Astrocyte (in vitro differentiated cells and primary cell): Measurements from ENCODE around the gene LRRK1. TPM values are rescaled to one million over a fixed set of nuclear protein-coding genes. Genes with fewer than 3 reads are reported as not detected.

ENCODE experiments used
- DNase-seq: peaks from one replicate; pipeline ENCODE4 v3.0.0-alpha.2; 2010; ENCODE audit warnings: low read depth
- FAIRE-seq: peaks from 2 replicates; lab custom pipeline; 2011; peaks lifted over from hg19 to GRCh38; lab: Jason Lieb, UNC
- H2AFZ ChIP-seq: 2 replicates; pipeline ENCODE4 v1.6.0; 2012; ENCODE audit warnings: low read depth, low read length, inconsistent platforms
- H3K27ac ChIP-seq: 2 replicates; pipeline ENCODE4 v1.5.1; 2011; ENCODE audit warnings: low read depth, low read length, inconsistent platforms
- H3K27me3 ChIP-seq: 2 replicates; pipeline ENCODE4 v1.6.0; 2011; ENCODE audit warnings: low read length, inconsistent platforms; ENCODE audit not compliant: insufficient read depth
- H3K36me3 ChIP-seq: 2 replicates; pipeline ENCODE4 v1.5.1; 2011; ENCODE audit warnings: low read length, inconsistent platforms; ENCODE audit not compliant: insufficient read depth
- H3K4me1 ChIP-seq: 2 replicates; pipeline ENCODE4 v1.5.1; 2011; ENCODE audit warnings: low read length, inconsistent platforms; ENCODE audit not compliant: insufficient read depth
- H3K4me2 ChIP-seq: 2 replicates; pipeline ENCODE4 v1.6.0; 2012; ENCODE audit warnings: low read length, inconsistent platforms
- H3K4me3 ChIP-seq: 2 replicates; pipeline ENCODE4 v1.5.1; 2011; ENCODE audit warnings: low read depth, mild to moderate bottlenecking, low read length, inconsistent platforms; ENCODE audit not compliant: insufficient read depth
- H3K79me2 ChIP-seq: 2 replicates; pipeline ENCODE4 v1.6.0; 2012; ENCODE audit warnings: mild to moderate bottlenecking, low read length, inconsistent platforms; ENCODE audit not compliant: insufficient read depth
- H3K9ac ChIP-seq: 2 replicates; pipeline ENCODE4 v1.6.0; 2012; ENCODE audit warnings: mild to moderate bottlenecking, low read length, inconsistent platforms
- H3K9me3 ChIP-seq: 2 replicates; pipeline ENCODE4 v1.5.1; 2012; ENCODE audit warnings: low read depth, mild to moderate bottlenecking, low read length, inconsistent platforms; ENCODE audit not compliant: insufficient read depth
- H4K20me1 ChIP-seq: 2 replicates; pipeline ENCODE4 v1.6.0; 2012; ENCODE audit warnings: low read length, inconsistent platforms; ENCODE audit not compliant: insufficient read depth
- H3K27ac Mint-ChIP-seq: one replicate; pipeline ENCODE4 v1.8.0; 2021; ENCODE audit warnings: mild to moderate bottlenecking, mixed read lengths; ENCODE audit not compliant: unreplicated experiment
- H3K27me3 Mint-ChIP-seq: one replicate; pipeline ENCODE4 v1.8.0; 2021; ENCODE audit warnings: low read depth, mixed read lengths; ENCODE audit not compliant: unreplicated experiment
- H3K36me3 Mint-ChIP-seq: one replicate; pipeline ENCODE4 v1.8.0; 2021; ENCODE audit warnings: low read depth, mixed read lengths; ENCODE audit not compliant: unreplicated experiment
- H3K4me1 Mint-ChIP-seq: one replicate; pipeline ENCODE4 v1.8.0; 2021; ENCODE audit warnings: low read depth, mixed read lengths; ENCODE audit not compliant: unreplicated experiment
- H3K4me3 Mint-ChIP-seq: one replicate; pipeline ENCODE4 v1.8.0; 2021; ENCODE audit warnings: mild to moderate bottlenecking, moderate library complexity, mixed read lengths; ENCODE audit not compliant: unreplicated experiment
- H3K9me3 Mint-ChIP-seq: one replicate; pipeline ENCODE4 v1.8.0; 2021; ENCODE audit warnings: mild to moderate bottlenecking, mixed read lengths; ENCODE audit not compliant: unreplicated experiment
- EZH2 ChIP-seq: IDR thresholded peaks from 2 replicates; pipeline ENCODE4 v1.6.1; 2012; ENCODE audit warnings: mild to moderate bottlenecking, low read length, inconsistent platforms; ENCODE audit not compliant: insufficient read depth
- total RNA-seq: library from RNA; stranded (reverse); gene quantifications from 2 replicates; pipeline ENCODE4 v1.2.1, GENCODE V29; 2021
- TF ChIP-seq, protein P1 (sequence below): IDR thresholded peaks from 2 replicates; pipeline ENCODE4 v1.5.1; 2011; ENCODE audit warnings: low read depth, mild to moderate bottlenecking, inconsistent platforms, low read length, moderate library complexity; ENCODE audit not compliant: insufficient read depth

The LRRK1 gene
- total RNA-seq, 1 donor from 2014 or later: 0.41 TPM

DNA sequence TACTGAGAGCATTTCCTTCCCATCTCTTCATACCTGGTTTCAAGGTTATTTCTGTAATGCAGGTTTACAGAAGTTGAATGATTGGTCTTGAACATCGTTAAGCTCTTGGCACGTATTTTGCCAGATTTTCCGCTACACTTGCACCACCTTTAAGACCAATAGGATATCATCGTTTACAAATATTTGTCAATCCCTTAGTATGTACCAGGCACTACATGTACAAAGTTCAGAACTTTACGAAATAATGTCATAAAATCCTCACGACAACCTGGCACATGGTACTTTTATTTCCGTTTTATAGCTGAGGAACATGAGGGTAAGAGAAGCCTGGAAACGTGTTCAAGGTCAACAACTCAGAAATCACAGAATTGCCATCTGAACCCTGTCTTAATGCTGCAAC lies 6.3 kb downstream of the LRRK1 start:
- no peaks in the 10 kb centered on the region for H3K4me1 ChIP-seq
- FAIRE-seq (no peak), DNase-seq (no peak)
- no peaks in the 10 kb centered on the region for H3K36me3 ChIP-seq
- Mint-ChIP-seq H3K4me3 (no peak overlapping the region), H3K27me3 (peaks cover 37% of the 10 kb centered on the region), H3K4me1 (peaks cover 4% of the 10 kb centered on the region), H3K27ac (no peak overlapping the region), H3K36me3 (no peaks in the 10 kb centered on the region), H3K9me3 (no peaks in the 10 kb centered on the region)
- H3K9ac ChIP-seq: no peak overlapping the region
- peaks cover 5% of the 10 kb centered on the region for H4K20me1 ChIP-seq
- H3K4me2 ChIP-seq: no peak overlapping the region
- peaks cover 2% of the 10 kb centered on the region for H3K27me3 ChIP-seq
- no peak for TF ChIP-seq EZH2
- TF ChIP-seq, protein P1, sequence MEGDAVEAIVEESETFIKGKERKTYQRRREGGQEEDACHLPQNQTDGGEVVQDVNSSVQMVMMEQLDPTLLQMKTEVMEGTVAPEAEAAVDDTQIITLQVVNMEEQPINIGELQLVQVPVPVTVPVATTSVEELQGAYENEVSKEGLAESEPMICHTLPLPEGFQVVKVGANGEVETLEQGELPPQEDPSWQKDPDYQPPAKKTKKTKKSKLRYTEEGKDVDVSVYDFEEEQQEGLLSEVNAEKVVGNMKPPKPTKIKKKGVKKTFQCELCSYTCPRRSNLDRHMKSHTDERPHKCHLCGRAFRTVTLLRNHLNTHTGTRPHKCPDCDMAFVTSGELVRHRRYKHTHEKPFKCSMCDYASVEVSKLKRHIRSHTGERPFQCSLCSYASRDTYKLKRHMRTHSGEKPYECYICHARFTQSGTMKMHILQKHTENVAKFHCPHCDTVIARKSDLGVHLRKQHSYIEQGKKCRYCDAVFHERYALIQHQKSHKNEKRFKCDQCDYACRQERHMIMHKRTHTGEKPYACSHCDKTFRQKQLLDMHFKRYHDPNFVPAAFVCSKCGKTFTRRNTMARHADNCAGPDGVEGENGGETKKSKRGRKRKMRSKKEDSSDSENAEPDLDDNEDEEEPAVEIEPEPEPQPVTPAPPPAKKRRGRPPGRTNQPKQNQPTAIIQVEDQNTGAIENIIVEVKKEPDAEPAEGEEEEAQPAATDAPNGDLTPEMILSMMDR: no peak
- no peak overlapping the region for H3K27ac ChIP-seq
- H3K4me3 ChIP-seq: no peak overlapping the region
- no peaks in the 10 kb centered on the region for H3K9me3 ChIP-seq
- H2AFZ ChIP-seq: no peak overlapping the region
- no peaks in the 10 kb centered on the region for H3K79me2 ChIP-seq

DNA sequence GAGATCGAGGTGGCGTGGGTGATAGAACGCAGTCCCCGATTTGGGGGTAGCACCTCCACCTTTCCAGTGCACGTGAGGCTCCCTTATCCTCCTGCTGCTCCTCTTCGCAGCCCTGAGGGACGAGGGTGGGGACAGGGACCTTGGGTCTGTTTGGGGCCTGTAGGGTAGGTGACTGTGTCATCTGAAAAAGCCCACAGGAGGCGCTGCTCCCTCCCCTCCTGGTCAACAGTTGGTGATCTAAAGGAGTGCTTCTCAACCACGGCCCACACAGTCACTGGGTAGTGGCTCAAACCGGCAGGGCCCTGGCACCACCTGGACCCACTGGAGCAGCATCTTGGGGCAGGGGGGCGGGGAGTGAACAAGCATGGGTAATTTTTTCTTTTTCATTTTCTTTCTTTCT lies 7.1 kb downstream of the LRRK1 start:
- H3K27ac Mint-ChIP-seq: no peak overlapping the region
- Histone ChIP-seq H4K20me1 (peaks cover 2% of the 10 kb centered on the region), H3K4me2 (no peak overlapping the region), H2AFZ (no peak overlapping the region), H3K36me3 (no peaks in the 10 kb centered on the region), H3K79me2 (no peaks in the 10 kb centered on the region), H3K4me1 (no peaks in the 10 kb centered on the region), H3K27ac (no peak overlapping the region), H3K9me3 (no peaks in the 10 kb centered on the region), H3K4me3 (no peak overlapping the region), H3K27me3 (peaks cover 2% of the 10 kb centered on the region), H3K9ac (no peak overlapping the region)
- DNase-seq (no peak), FAIRE-seq (no peak)
- no peaks in the 10 kb centered on the region for H3K36me3 Mint-ChIP-seq
- H3K27me3 Mint-ChIP-seq: peaks cover 35% of the 10 kb centered on the region
- H3K4me1 Mint-ChIP-seq: peaks cover 4% of the 10 kb centered on the region
- no peak overlapping the region for H3K4me3 Mint-ChIP-seq
- H3K9me3 Mint-ChIP-seq: no peaks in the 10 kb centered on the region
- TF ChIP-seq, protein P1: no peak
- no peak for TF ChIP-seq EZH2

DNA sequence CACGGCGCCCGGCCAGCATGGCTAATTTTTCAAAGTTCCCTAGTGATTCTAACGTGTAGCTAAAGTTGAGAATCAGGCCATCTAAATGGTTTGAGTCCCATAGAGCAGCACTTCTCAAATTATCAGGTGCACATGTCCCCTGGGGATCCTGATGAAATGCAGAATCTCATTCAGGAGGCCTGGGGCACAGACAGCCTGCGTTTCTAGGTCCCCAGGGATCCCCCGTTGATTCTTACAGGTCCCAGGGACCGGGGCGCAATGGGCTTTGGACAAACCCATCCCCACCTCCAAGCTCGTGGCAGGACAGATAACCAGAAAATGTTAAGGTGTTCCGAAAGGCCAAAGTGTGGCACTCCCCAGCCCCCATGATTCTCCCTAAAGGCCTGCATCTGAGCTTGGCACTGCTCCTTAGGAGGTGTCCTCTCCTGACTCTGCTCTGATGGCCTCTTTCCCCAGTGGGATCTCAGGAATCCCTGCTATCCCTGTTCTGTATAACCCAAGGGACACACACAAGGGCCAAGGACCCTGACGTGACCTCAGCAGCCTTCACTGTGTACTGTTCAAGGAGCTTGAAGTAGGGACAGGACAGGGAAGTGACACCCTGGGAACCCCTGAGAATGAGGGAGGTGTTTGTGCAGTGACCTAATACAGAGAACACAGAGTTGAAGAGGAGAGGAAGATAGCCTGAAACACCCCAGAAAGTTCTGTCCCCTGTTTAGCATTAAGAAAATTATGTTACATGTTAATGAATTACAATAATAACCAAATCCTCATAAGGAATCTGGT lies 8.0 kb downstream of the LRRK1 start:
- Mint-ChIP-seq H3K4me3 (no peak overlapping the region), H3K9me3 (no peaks in the 10 kb centered on the region), H3K27me3 (peaks cover 27% of the 10 kb centered on the region)

More for the DNA sequence above, 8.0 kb downstream of the LRRK1 start:
- no peak overlapping the region for H3K9ac ChIP-seq
- peaks cover 2% of the 10 kb centered on the region for H3K27me3 ChIP-seq
- no peak for TF ChIP-seq EZH2
- TF ChIP-seq, protein P1: no peak
- no peak for DNase-seq
- FAIRE-seq: no peak
- H2AFZ ChIP-seq: no peak overlapping the region
- no peaks in the 10 kb centered on the region for H3K79me2 ChIP-seq
- H3K36me3 ChIP-seq: no peaks in the 10 kb centered on the region
- peaks cover 2% of the 10 kb centered on the region for H4K20me1 ChIP-seq
- no peak overlapping the region for H3K4me2 ChIP-seq
- no peaks in the 10 kb centered on the region for H3K4me1 ChIP-seq
- no peak overlapping the region for H3K27ac ChIP-seq
- Mint-ChIP-seq H3K27ac (no peak overlapping the region), H3K4me1 (peaks cover 4% of the 10 kb centered on the region), H3K36me3 (no peaks in the 10 kb centered on the region)
- no peaks in the 10 kb centered on the region for H3K9me3 ChIP-seq
- no peak overlapping the region for H3K4me3 ChIP-seq
